ENCODE results near the gene B4GALT3. TPM values are rescaled to one million over a fixed set of nuclear protein-coding genes. Genes with fewer than 3 reads are reported as not detected.
"Not testable (repeated sequence)": the region's sequence is repeated elsewhere in the genome, so short reads cannot be mapped to it uniquely, and the experiment has no call there.

Gene B4GALT3
- total and polyA plus RNA-seq, 12 donors, result 11.5 to 28.9 (median 19.6) TPM

GRCh38 chr1:161225534-161226319 is 48.4 kb upstream of the B4GALT3 start, which contains the start of gene TOMM40L:
TOMM40L (plus strand) TSS chr1:161226060; CDS start chr1:161226490, 430 bp downstream.
- DNase-seq (peak; percentile 85 to 95), ATAC-seq (peak; percentile 95 to 97 (median 96))
- Histone ChIP-seq H3K36me3 (peaks cover 0 to 30% (median 25%) of the 10 kb centered on the region in 9 donors), H3K4me3 (peak within 1 kb of the TSS; percentile 50 to 94 (median 68)), H3K27ac (peak within 1 kb of the TSS; percentile 51 to 92 (median 86)), H3K9me3 (no peaks in the 10 kb centered on the region), H3K4me1 (peaks cover 6 to 30% (median 25%) of the 10 kb centered on the region in 9 donors), H3K27me3 (no peaks in the 10 kb centered on the region)
- intact Hi-C loops (cut with DNase I), result loop anchor here (1.0 to 10.0 kb wide), 11 partner anchors 23 to 159 kb away; partner anchors contain the start of genes SDHC (in 4 of the 10), CFAP126 (in 3 of the 10) and NDUFS2 (in 2 of the 10)
- WGBS, 2 donors, result 5 to 6% methylated on average over 16 of the region's 16 CpGs
- peak; percentile 17 to 76 (median 57) for TF ChIP-seq CTCF (IDR thresholded peaks at IDR 0.05)

DNA sequence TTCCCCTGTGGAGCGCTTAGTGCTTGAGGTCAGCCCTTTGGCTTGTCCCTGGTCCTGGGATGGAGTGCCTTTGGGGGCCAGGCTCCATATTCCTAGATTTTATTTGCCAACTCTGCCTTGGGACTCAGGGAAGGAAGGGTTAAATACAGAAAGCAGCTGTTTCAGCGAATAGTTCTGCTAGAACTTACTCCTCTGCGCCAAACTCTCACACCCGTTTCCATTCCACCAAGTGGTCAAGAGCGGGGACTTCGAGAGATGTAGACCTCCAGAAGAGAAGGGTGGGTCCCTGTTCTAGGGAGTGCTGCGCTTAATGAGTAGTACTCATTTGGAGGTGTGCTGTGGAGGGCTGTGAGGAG is 47.8 kb upstream of the B4GALT3 start:
- no peak for TF ChIP-seq CTCF (IDR thresholded peaks at IDR 0.05)
- intact Hi-C loops (cut with DNase I), result loop anchor here (5.0 to 10.0 kb wide), 6 partner anchors 33 to 160 kb away; partner anchors contain the start of genes CFAP126 (in 3 of the 10) and SDHC (in 3 of the 10)
- H3K9me3 ChIP-seq, result no peaks in the 10 kb centered on the region

GRCh38 chr1:161224695-161225087 is 47.4 kb upstream of the B4GALT3 start:
- WGBS, 2 donors, result 92 to 95% methylated on average over 13 of the region's 13 CpGs
- not testable (repeated sequence) for H3K4me3 ChIP-seq, ATAC-seq, H3K27me3 ChIP-seq, H3K9me3 ChIP-seq, DNase-seq
- intact Hi-C loops (cut with DNase I), result loop anchor here (5.0 to 10.0 kb wide), 6 partner anchors 32 to 160 kb away; partner anchors contain the start of genes CFAP126 (in 3 of the 10) and SDHC (in 3 of the 10)
- H3K36me3 ChIP-seq, result peaks cover 0 to 21% (median 16%) of the 10 kb centered on the region in 9 donors
- peaks cover 6 to 30% (median 25%) of the 10 kb centered on the region in 9 donors for H3K4me1 ChIP-seq
- peak overlapping the region in 5 of 10 donors; percentile 47 to 89 (median 66) for H3K27ac ChIP-seq

More for the DNA sequence above, 47.8 kb upstream of the B4GALT3 start:
- WGBS, 2 donors, result 62 to 71% methylated on average over 7 of the region's 7 CpGs
- DNase-seq (no peak), ATAC-seq (peak in 2 of 8 donors; percentile 0 to 1)
- Histone ChIP-seq H3K4me3 (no peak overlapping the region), H3K4me1 (peaks cover 6 to 30% (median 25%) of the 10 kb centered on the region in 9 donors), H3K36me3 (peaks cover 0 to 24% (median 20%) of the 10 kb centered on the region in 9 donors), H3K27me3 (no peaks in the 10 kb centered on the region), H3K27ac (peak overlapping the region in 9 of 10 donors; percentile 42 to 89 (median 65))

- Histone ChIP-seq H3K4me3 (no peak overlapping the region), H3K27ac (no peak overlapping the region), H3K9me3 (no peaks in the 10 kb centered on the region), H3K4me1 (peaks cover 6 to 30% (median 25%) of the 10 kb centered on the region in 9 donors), H3K27me3 (no peaks in the 10 kb centered on the region), H3K36me3 (peaks cover 0 to 21% (median 10%) of the 10 kb centered on the region in 9 donors)
- DNase-seq (no peak), ATAC-seq (no peak)
- intact Hi-C loops (cut with DNase I), result loop anchor here in 2 of 10 donors (2.0 to 10.0 kb wide), 2 partner anchors 45 to 161 kb away; no protein-coding TSS in a partner anchor
- 91 to 92% methylated on average over 7 of the region's 7 CpGs for WGBS, 2 donors
- TF ChIP-seq CTCF (IDR thresholded peaks at IDR 0.05), result no peak
Observed at GRCh38 chr1:161223805-161224694, 46.7 kb upstream of the B4GALT3 start.

Measured in heart right ventricle (tissue), 16 donors.